Measurements from ENCODE around the gene TENM4.

- TF ChIP-seq POLR2AphosphoS5 (IDR thresholded peaks at IDR 0.05; ENCODE audit: low read depth, low read length) (no peak), REST (IDR thresholded peaks at IDR 0.05; ENCODE audit: insufficient read depth in 1 of 2, low read depth in 2 of 2, low read length in 2 of 2) (no peak), TAF1 (IDR thresholded peaks at IDR 0.05; ENCODE audit: borderline replicate concordance, insufficient read depth, low read length) (no peak)
These were observed 792.6 kb downstream of the TENM4 start for GRCh38 chr11:78647986-78648875.
